Brain microvascular endothelial cell (primary cell): Measurements from ENCODE around the gene USP54.

Experiments
- DNase-seq: peaks from one replicate; pipeline ENCODE4 v3.0.0-alpha.2; 2020
- H3K27ac ChIP-seq: fragments of 250-450 bp; sonication (Bioruptor Pico); 2 replicates; pipeline ENCODE4 v1.5.1; 2020; ENCODE audit warnings: mild to moderate bottlenecking, moderate library complexity
- H3K27me3 ChIP-seq: fragments of 250-450 bp; sonication (Bioruptor Pico); replicated peaks from 2 replicates; pipeline ENCODE4 v1.5.1; 2020; ENCODE audit warnings: mild to moderate bottlenecking
- H3K36me3 ChIP-seq: fragments of 250-450 bp; sonication (Bioruptor Pico); replicated peaks from 2 replicates; pipeline ENCODE4 v1.5.1; 2020; ENCODE audit warnings: mild to moderate bottlenecking
- H3K4me3 ChIP-seq: 2 replicates; pipeline ENCODE4 v1.5.1; 2011; ENCODE audit warnings: low read depth, mild to moderate bottlenecking, control low read depth, low read length, moderate library complexity
- in situ Hi-C: cut with HindIII; loops from 2 replicates; pipeline ENCODE4 v1.10.0; 2017; ENCODE audit warnings: low sequenced_read_pairs, low pct_ligation_motif_present
- TF ChIP-seq, protein P1 (sequence below): IDR thresholded peaks from 2 replicates; pipeline ENCODE4 v1.5.1; 2011; ENCODE audit warnings: low read depth, mild to moderate bottlenecking, moderate library complexity, low read length, control low read depth, inconsistent platforms; ENCODE audit errors: missing control alignments

Gene USP54

DNA sequence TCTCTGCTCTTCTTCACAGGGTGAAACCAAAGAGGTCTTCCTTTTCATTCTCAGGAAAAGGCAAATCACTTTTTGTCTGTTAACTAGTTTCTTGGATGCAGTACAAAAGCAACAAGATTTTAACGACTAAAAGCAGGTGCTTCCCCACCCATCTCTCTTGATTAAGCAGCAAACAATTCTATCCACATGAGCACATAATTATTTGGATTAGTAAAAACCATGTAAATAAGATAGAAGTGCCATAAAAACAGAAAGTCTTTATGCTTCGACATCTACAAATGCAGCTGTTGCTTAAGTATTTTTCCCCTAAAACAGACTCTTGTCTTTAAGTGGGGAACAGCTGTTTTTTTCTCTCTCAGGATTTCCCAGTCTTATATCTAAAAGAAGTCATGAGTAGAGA, 37.4 kb downstream of the USP54 start:
- TF ChIP-seq, protein P1, sequence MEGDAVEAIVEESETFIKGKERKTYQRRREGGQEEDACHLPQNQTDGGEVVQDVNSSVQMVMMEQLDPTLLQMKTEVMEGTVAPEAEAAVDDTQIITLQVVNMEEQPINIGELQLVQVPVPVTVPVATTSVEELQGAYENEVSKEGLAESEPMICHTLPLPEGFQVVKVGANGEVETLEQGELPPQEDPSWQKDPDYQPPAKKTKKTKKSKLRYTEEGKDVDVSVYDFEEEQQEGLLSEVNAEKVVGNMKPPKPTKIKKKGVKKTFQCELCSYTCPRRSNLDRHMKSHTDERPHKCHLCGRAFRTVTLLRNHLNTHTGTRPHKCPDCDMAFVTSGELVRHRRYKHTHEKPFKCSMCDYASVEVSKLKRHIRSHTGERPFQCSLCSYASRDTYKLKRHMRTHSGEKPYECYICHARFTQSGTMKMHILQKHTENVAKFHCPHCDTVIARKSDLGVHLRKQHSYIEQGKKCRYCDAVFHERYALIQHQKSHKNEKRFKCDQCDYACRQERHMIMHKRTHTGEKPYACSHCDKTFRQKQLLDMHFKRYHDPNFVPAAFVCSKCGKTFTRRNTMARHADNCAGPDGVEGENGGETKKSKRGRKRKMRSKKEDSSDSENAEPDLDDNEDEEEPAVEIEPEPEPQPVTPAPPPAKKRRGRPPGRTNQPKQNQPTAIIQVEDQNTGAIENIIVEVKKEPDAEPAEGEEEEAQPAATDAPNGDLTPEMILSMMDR: no peak
- H3K4me3 ChIP-seq: no peak overlapping the region
- in situ Hi-C loops: no loop called here
- DNase-seq: no peak
- no peaks in the 10 kb centered on the region for H3K36me3 ChIP-seq
- H3K27me3 ChIP-seq: no peaks in the 10 kb centered on the region
- no peak overlapping the region for H3K27ac ChIP-seq

DNA sequence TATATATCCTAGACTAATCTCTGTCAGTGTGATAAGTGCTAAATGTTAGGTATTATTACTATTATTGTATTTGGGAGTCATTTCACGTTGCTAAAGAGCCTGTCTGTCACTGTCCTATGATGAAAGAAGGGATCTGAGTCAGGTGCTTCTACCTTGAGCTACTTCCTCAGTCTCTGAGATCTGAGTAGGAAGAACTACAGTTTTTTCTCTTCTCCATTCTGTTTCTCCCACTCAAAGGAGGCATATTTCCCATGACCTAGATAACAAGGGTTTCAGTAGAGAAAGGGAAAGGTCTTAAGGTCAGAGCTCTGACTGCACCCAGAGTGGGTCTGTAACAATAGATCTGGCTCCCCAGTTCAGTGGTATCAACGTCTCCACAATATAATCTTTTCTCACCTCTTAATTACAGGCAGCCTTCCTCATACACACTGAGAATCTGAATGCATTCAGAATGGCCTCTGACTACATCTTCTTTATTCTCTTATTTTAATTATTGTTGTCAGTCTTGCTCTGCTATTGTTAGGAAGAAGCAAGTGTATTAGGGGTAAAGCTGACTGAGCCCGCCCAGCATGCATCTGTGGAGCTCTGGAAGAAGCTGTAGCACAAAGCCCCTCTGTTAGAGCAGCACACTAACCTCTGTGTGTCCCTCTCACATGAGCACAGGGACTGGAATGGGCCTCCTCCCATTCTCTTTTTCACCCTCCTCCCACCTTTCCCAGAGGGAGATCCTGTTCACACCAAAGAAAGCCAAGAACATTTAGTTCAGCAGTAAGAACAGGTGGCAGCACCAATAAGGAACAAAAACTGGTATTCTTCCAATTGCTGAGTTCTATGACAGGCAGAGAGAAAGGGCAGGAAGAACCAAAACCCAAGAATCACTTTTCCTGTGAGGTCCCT, 38.1 kb downstream of the USP54 start:
- TF ChIP-seq, protein P1: no peak
- DNase-seq: no peak
- H3K27me3 ChIP-seq: no peaks in the 10 kb centered on the region
- no peaks in the 10 kb centered on the region for H3K36me3 ChIP-seq
- in situ Hi-C loops: no loop called here
- H3K27ac ChIP-seq: no peak overlapping the region
- no peak overlapping the region for H3K4me3 ChIP-seq

DNA sequence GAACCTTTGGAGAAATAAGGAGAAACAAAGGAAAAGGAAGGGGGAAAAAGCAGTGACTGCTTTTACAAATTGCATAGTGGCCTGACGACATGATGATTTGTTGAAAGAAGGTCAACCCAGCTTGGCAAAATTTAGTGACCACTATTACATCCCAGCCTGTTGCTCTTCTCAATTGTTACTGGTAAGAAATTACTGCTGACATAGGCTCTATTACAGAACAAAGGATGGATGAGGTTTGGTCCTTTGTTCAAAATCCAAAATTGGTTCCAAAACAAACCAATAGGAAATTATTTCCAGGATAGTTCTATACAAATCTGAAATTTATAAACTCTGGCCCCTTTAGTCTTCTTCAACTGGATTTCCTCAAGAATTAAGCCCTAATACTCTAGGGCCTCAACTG, 39.6 kb downstream of the USP54 start:
- in situ Hi-C loops: no loop called here

DNA sequence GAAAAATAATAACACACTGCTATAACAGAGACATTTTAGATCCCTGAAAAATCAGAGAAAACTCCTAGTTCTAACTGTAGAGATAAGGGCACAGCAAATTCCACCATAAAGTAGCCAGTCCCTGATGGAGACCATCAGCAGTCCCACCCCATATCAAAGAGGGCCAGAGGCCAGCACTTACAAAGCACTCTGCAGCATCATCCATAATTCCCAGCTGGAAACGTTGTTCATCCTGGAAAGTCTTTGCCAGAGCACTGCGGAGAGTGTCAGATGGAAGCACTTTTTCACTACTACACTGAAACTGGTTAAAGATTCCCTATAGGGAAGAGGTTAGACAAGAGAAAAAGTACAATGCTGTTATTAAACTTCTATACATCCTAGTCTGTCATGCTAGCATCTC, 45.8 kb downstream of the USP54 start:
- H3K27me3 ChIP-seq: no peaks in the 10 kb centered on the region
- in situ Hi-C loops: no loop called here
- TF ChIP-seq, protein P1: no peak
- H3K36me3 ChIP-seq: no peaks in the 10 kb centered on the region
- DNase-seq: no peak
- no peak overlapping the region for H3K4me3 ChIP-seq
- H3K27ac ChIP-seq: no peak overlapping the region

More for the DNA sequence above, 39.6 kb downstream of the USP54 start:
- no peaks in the 10 kb centered on the region for H3K27me3 ChIP-seq
- no peak overlapping the region for H3K27ac ChIP-seq
- no peak for DNase-seq
- no peaks in the 10 kb centered on the region for H3K36me3 ChIP-seq
- TF ChIP-seq, protein P1: no peak
- no peak overlapping the region for H3K4me3 ChIP-seq

DNA sequence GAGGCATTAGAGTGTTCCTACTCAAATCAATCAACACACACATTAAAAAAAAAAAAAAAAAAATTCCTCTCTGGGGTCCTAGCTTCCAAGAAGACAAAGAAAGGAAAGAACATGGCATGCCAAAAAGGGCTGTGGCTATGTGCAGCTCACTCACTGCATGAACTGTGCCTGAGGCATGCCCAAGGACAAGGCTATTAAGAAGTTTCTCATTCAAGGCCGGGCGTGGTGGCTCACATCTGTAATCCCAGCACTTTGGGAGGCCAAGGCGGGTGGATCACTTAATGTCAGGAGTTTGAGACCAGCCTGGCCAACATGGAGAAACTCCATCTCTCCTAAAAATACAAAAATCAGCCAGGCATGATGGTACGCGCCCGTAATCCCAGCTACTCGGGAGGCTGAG, 53.4 kb downstream of the USP54 start:
- no peak overlapping the region for H3K27ac ChIP-seq
- H3K36me3 ChIP-seq: no peaks in the 10 kb centered on the region
- DNase-seq: no peak
- TF ChIP-seq, protein P1: no peak
- no peak overlapping the region for H3K4me3 ChIP-seq
- in situ Hi-C loops: no loop called here
- H3K27me3 ChIP-seq: no peaks in the 10 kb centered on the region
